ENCODE results near the gene EIF3D. TPM values are rescaled to one million over a fixed set of nuclear protein-coding genes. Genes with fewer than 3 reads are reported as not detected.

The EIF3D gene
- total RNA-seq, 4 donors from 2014 or later, result 200 to 272 (median 238) TPM

DNA sequence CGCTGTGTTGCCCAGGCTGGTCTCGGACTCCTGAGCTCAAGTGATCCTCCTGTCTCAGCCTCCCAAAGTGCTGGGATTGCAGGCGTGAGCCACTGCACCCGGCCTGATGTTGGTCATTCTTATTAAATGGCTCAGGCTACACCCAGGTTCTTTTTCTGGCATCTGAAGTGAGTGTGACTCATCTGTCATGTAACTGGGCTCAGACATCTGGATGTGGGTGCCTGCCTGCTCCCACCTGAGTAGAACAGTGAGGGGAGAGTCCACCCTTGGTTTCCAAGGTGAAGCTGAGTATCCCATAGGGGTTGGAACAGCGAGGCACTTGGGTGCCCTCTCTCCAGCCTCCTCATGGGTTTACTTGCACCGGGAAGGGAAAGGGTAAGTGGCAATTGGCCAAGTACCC is 36.7 kb upstream of the EIF3D start:
- DNase-seq (ENCODE audit: low spot score in 2 of 2), result no peak
- no peak overlapping the region for H3K27ac ChIP-seq
- no peak overlapping the region for H3K4me3 ChIP-seq
- TF ChIP-seq, protein P1, sequence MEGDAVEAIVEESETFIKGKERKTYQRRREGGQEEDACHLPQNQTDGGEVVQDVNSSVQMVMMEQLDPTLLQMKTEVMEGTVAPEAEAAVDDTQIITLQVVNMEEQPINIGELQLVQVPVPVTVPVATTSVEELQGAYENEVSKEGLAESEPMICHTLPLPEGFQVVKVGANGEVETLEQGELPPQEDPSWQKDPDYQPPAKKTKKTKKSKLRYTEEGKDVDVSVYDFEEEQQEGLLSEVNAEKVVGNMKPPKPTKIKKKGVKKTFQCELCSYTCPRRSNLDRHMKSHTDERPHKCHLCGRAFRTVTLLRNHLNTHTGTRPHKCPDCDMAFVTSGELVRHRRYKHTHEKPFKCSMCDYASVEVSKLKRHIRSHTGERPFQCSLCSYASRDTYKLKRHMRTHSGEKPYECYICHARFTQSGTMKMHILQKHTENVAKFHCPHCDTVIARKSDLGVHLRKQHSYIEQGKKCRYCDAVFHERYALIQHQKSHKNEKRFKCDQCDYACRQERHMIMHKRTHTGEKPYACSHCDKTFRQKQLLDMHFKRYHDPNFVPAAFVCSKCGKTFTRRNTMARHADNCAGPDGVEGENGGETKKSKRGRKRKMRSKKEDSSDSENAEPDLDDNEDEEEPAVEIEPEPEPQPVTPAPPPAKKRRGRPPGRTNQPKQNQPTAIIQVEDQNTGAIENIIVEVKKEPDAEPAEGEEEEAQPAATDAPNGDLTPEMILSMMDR (IDR thresholded peaks at IDR 0.05), result no peak
- TF ChIP-seq EP300 (IDR thresholded peaks at IDR 0.05) (no peak), POLR2A (IDR thresholded peaks at IDR 0.05) (no peak)
- H3K27me3 ChIP-seq, result peaks cover 0 to 45% of the 10 kb centered on the region in 2 donors
- WGBS, 2 donors, result 79 to 83% methylated on average over 6 of the region's 6 CpGs
- H3K9me3 ChIP-seq, result no peaks in the 10 kb centered on the region
- no peaks in the 10 kb centered on the region for H3K4me1 ChIP-seq
- H3K36me3 ChIP-seq, result no peaks in the 10 kb centered on the region

DNA sequence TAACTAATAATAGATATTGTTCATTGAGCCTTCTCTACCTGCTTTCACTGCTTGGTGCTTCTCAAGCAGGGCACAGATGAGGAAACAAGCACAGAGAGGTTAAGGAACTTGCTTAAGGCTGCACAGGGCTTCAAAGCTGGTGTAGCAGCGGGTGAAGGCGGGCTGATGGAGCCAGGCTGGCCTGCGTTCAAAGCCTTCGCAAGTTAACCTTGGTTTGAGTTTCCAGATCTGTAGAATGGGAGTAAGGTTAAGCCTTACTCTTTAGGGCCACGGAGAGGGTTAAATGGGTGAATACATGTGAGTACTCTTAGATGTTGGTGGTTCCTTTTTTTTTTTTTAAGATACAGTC is 36.2 kb upstream of the EIF3D start:
- WGBS, 2 donors, result 87 to 92% methylated on average over 5 of the region's 5 CpGs
- H3K27ac ChIP-seq, result no peak overlapping the region
- H3K36me3 ChIP-seq, result no peaks in the 10 kb centered on the region
- no peak for DNase-seq (ENCODE audit: low spot score in 2 of 2)
- H3K27me3 ChIP-seq, result peaks cover 0 to 45% of the 10 kb centered on the region in 2 donors
- H3K4me1 ChIP-seq, result no peaks in the 10 kb centered on the region
- TF ChIP-seq EP300 (IDR thresholded peaks at IDR 0.05), result no peak
- no peak for TF ChIP-seq POLR2A (IDR thresholded peaks at IDR 0.05)
- TF ChIP-seq, protein P1 (IDR thresholded peaks at IDR 0.05), result no peak
- H3K9me3 ChIP-seq, result no peaks in the 10 kb centered on the region
- H3K4me3 ChIP-seq, result no peak overlapping the region

DNA sequence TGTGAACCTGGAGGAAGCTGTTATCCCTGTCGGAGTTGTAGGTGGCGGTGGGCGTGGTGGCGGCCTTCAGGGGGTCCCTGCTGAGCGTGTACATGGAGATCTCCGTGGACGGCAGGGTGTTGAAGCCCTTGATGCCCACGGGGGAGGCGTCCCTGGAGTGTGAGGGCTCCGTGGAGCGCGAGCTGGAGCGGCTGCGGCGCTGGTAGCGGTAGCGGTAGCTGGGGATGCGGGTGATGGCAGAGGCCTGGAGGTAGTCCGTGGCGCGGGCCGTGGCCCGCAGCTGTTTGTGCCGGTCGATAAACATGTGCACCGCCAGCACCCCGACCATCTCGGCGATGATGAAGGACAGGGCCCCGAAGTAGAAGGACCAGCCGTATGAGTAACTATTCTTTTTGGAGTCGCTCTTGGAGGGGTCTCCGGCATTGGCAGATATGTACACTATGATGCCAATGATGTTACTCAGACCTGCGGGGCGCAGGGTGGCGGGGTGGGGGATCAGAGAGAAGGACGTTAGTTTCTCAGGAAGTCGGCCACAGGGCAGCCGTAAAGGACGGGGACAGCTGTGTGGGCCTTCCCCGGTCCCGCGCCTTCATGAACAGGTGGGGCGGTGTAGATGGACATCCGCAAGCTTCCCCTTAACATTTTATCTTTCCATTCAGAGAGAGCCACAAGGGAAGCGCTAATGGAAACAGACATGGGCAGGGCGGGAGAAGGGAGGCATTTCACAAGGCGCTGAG is 35.6 kb upstream of the EIF3D start:
- DNase-seq (ENCODE audit: low spot score in 2 of 2), result no peak
- no peak overlapping the region for H3K4me3 ChIP-seq
- H3K27me3 ChIP-seq, result peaks cover 0 to 45% of the 10 kb centered on the region in 2 donors

DNA sequence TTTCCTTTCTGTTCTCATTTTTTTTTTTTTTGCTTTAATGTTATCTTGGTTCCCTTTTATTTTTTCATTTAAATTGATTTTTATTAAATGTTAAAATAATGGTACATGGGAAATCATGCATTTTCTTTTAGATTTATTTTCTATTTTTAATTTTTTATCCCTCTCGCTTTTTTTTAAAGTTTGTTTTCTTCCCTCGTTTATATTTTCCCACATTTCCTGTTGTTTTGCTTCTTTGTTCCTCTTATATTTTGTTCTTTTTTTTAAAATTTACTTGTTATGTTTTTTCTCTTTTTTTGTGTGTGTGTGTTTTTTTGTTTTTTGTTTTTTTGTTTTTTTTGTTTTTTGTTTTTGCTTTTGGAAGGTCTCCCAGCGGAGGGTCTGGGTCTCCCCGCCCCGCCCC is 34.9 kb upstream of the EIF3D start:
- Histone ChIP-seq H3K9me3 (no peaks in the 10 kb centered on the region), H3K27me3 (peaks cover 0 to 45% of the 10 kb centered on the region in 2 donors), H3K4me1 (no peaks in the 10 kb centered on the region), H3K4me3 (no peak overlapping the region), H3K36me3 (no peaks in the 10 kb centered on the region), H3K27ac (no peak overlapping the region)
- DNase-seq (ENCODE audit: low spot score in 2 of 2), result no peak
- 26 to 53% methylated on average over 5 of the region's 5 CpGs for WGBS, 2 donors
- TF ChIP-seq, protein P1 (IDR thresholded peaks at IDR 0.05), result no peak
- TF ChIP-seq EP300 (IDR thresholded peaks at IDR 0.05) (no peak), POLR2A (IDR thresholded peaks at IDR 0.05) (no peak)

More for the DNA sequence above, 35.6 kb upstream of the EIF3D start:
- H3K27ac ChIP-seq, result no peak overlapping the region
- TF ChIP-seq, protein P1 (IDR thresholded peaks at IDR 0.05), result no peak
- TF ChIP-seq EP300 (IDR thresholded peaks at IDR 0.05) (no peak), POLR2A (IDR thresholded peaks at IDR 0.05) (no peak)
- H3K4me1 ChIP-seq, result no peaks in the 10 kb centered on the region
- WGBS, 2 donors, result 72 to 78% methylated on average over 48 of the region's 48 CpGs
- H3K9me3 ChIP-seq, result no peaks in the 10 kb centered on the region
- no peaks in the 10 kb centered on the region for H3K36me3 ChIP-seq

DNA sequence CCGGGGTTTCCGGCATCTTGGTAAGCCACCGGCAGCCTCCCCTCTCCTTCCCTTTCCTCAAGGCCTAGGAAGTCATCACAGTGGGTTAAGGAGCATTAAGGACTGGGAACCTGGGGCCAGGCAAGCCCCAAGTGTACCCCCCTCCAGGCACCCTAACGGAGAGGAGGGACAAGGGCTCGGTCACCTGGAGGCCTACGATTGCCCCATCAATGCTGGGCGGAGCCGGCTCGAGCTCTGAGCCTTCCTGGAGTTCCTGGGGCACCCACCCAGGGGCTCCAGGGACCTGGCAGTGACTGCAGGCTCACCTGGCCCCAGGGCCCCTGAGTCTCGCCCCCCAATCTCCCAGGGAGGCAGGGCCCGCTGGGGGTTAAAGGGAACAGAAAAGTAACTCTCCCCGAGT is 34.5 kb upstream of the EIF3D start:
- 39 to 62% methylated on average over 9 to 10 of the region's 12 CpGs for WGBS, 2 donors
- no peaks in the 10 kb centered on the region for H3K4me1 ChIP-seq
- no peaks in the 10 kb centered on the region for H3K36me3 ChIP-seq
- TF ChIP-seq, protein P1 (IDR thresholded peaks at IDR 0.05), result no peak
- TF ChIP-seq POLR2A (IDR thresholded peaks at IDR 0.05) (no peak), EP300 (IDR thresholded peaks at IDR 0.05) (no peak)
- H3K9me3 ChIP-seq, result no peaks in the 10 kb centered on the region
- H3K27me3 ChIP-seq, result peaks cover 0 to 45% of the 10 kb centered on the region in 2 donors
- no peak for DNase-seq (ENCODE audit: low spot score in 2 of 2)
- H3K27ac ChIP-seq, result no peak overlapping the region
- no peak overlapping the region for H3K4me3 ChIP-seq
